HG03095 (cell line): Measurements from ENCODE around the gene FAM163A.
"Not testable (repeated sequence)": the region's sequence is repeated elsewhere in the genome, so short reads cannot be mapped to it uniquely, and the experiment has no call there.

ENCODE experiments used
- ATAC-seq: cut with Tn5 transposase; IDR thresholded peaks from one replicate; pipeline ENCODE4 v1.9.1; 2021; ENCODE audit warnings: moderate library complexity; ENCODE audit not compliant: unreplicated experiment

FAM163A gene

GRCh38 chr1:179831852-179832699 lies 89.0 kb downstream of the FAM163A start:
- ATAC-seq = no peak

GRCh38 chr1:179836686-179837445 lies 93.8 kb downstream of the FAM163A start:
- not testable (repeated sequence) for ATAC-seq

- ATAC-seq = no peak
Measured at GRCh38 chr1:179840107-179840506, 97.0 kb downstream of the FAM163A start.

GRCh38 chr1:179848233-179848632 lies 105.1 kb downstream of the FAM163A start:
- no peak for ATAC-seq

- ATAC-seq = no peak
Measured at GRCh38 chr1:179853102-179853501, 110.0 kb downstream of the FAM163A start.

- ATAC-seq = not testable (repeated sequence)
Measured at GRCh38 chr1:179855831-179856230, 112.7 kb downstream of the FAM163A start.

GRCh38 chr1:179856296-179856695 lies 113.2 kb downstream of the FAM163A start:
- no peak for ATAC-seq

GRCh38 chr1:179857009-179857408 lies 113.9 kb downstream of the FAM163A start:
- ATAC-seq = no peak

GRCh38 chr1:179860652-179861051 lies 117.6 kb downstream of the FAM163A start:
- ATAC-seq = no peak

- no peak for ATAC-seq
Measured at GRCh38 chr1:179865377-179865776, 122.3 kb downstream of the FAM163A start.
